MM.1S (cell line): ENCODE data around the gene ALDH2.

ENCODE experiments used
- CTCF ChIP-seq: fragments of 300-600 bp; sonication (generic); IDR thresholded peaks from 2 replicates; pipeline ENCODE4 v1.5.1; 2016; ENCODE audit warnings: antibody characterized with exemption, low read length, mixed read lengths
- EZH2 ChIP-seq: fragments of 300-600 bp; sonication (generic); optimal IDR thresholded peaks from 2 replicates; pipeline ENCODE3; 2017; ENCODE audit warnings: low read depth, mild to moderate bottlenecking, antibody characterized with exemption, low read length, mixed read lengths
- EZH2phosphoT487 ChIP-seq: fragments of 300-600 bp; sonication (generic); IDR thresholded peaks from 2 replicates; pipeline ENCODE4 v1.6.1; 2018; ENCODE audit warnings: antibody characterized with exemption, low read length

DNA sequence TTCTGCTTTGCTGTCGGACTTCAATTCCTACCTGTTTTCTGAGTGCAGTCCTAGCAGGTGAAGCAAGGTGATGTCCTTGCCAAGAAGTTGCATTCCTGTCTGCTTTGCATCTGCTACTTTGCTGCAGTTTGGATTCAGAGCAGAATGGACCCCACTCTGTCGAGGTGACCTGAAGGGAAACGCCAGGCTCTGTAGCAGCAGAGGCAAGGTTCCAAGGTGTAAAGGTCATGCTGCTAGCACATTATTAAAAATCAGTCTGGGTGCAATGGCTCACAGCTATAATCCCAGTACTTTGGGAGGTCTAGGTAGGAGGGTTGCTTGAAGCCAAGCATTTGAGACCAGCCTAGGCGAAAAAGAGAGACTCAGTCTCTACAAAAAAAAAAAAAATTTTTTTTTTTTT lies 17.3 kb upstream of the ALDH2 start:
- TF ChIP-seq EZH2 (no peak), CTCF (no peak), EZH2phosphoT487 (no peak)
